H1 (cell line): ENCODE results near the gene ZPBP2. TPM values are rescaled to one million over a fixed set of nuclear protein-coding genes. Genes with fewer than 3 reads are reported as not detected.

Experiments
- CTCF ChIA-PET: fragments of 300-600 bp; sonication (Branson Sonifier 250); formaldehyde crosslinking; loops from one replicate; lab custom pipeline; 2021; ENCODE audit not compliant: partially characterized antibody; lab: Charles Lee
- POLR2A ChIA-PET: fragments of 300-600 bp; sonication (Branson Sonifier 250); formaldehyde crosslinking; loops from one replicate; lab custom pipeline; 2021; ENCODE audit warnings: inconsistent platforms; ENCODE audit not compliant: partially characterized antibody; lab: Charles Lee
- DNase-seq, 2 experiments: peaks; one replicate each; pipeline versions ENCODE4 v3.0.0 to v3.0.0-alpha.2; 2010 to 2022; ENCODE audit warnings: low spot score in 2 of 2, low read depth in 1 of 2, mixed read lengths in 1 of 2
- FAIRE-seq: peaks from 2 replicates; lab custom pipeline; 2011; peaks lifted over from hg19 to GRCh38; lab: Jason Lieb, UNC
- H2AFZ ChIP-seq: 2 replicates; pipeline ENCODE4 v1.8.1; 2012; ENCODE audit warnings: low read length, inconsistent platforms
- H2AK5ac ChIP-seq: 2 replicates; pipeline ENCODE4 v1.6.1; 2013; ENCODE audit warnings: low read depth, low read length
- H2BK120ac ChIP-seq: replicated peaks from 2 replicates; pipeline ENCODE3; 2013; ENCODE audit warnings: low read depth, low read length, inconsistent platforms
- H2BK12ac ChIP-seq: 2 replicates; pipeline ENCODE4 v1.6.1; 2013; ENCODE audit warnings: low read depth, low read length
- H2BK15ac ChIP-seq: 2 replicates; pipeline ENCODE4 v1.6.1; 2013; ENCODE audit warnings: low read length
- H2BK20ac ChIP-seq: 2 replicates; pipeline ENCODE4 v1.6.1; 2013; ENCODE audit warnings: low read length
- H2BK5ac ChIP-seq: 2 replicates; pipeline ENCODE4 v1.6.1; 2013; ENCODE audit warnings: low read depth, low read length
- H3K14ac ChIP-seq: 2 replicates; pipeline ENCODE4 v1.6.1; 2013; ENCODE audit warnings: inconsistent platforms; ENCODE audit not compliant: insufficient read length
- H3K18ac ChIP-seq: 2 replicates; pipeline ENCODE4 v1.6.1; 2013; ENCODE audit warnings: low read length; ENCODE audit errors: extremely low read depth
- H3K23ac ChIP-seq: 2 replicates; pipeline ENCODE4 v1.6.1; 2013; ENCODE audit warnings: inconsistent platforms; ENCODE audit not compliant: insufficient read length
- H3K23me2 ChIP-seq: 2 replicates; pipeline ENCODE4 v1.6.1; 2013; ENCODE audit warnings: low read depth, low read length
- H3K27ac ChIP-seq: 2 replicates; pipeline ENCODE4 v1.6.1; 2011; ENCODE audit warnings: low read depth, low read length, inconsistent platforms
- H3K27me3 ChIP-seq, 4 experiments: replicated peaks in 1 of 4; 1 replicate in 1 of 4; 2 replicates in 3 of 4; pipeline versions ENCODE4 v1.6.1 to v1.8.1; 2011 to 2013; ENCODE audit warnings: low read length in 3 of 4, mild to moderate bottlenecking in 3 of 4, inconsistent platforms in 2 of 4, mixed read lengths in 2 of 4, moderate library complexity in 1 of 4; ENCODE audit not compliant: control insufficient read depth in 3 of 4, insufficient read depth in 3 of 4; ENCODE audit errors: extremely low read depth in 1 of 4
- H3K36me3 ChIP-seq, 4 experiments: 2 replicates each; pipeline versions ENCODE4 v1.6.1 to v1.8.1; 2011 to 2013; ENCODE audit warnings: mild to moderate bottlenecking in 4 of 4, low read length in 3 of 4, moderate library complexity in 2 of 4, control low read depth in 1 of 4, inconsistent platforms in 1 of 4; ENCODE audit not compliant: insufficient read depth in 4 of 4, control insufficient read depth in 2 of 4
- H3K4ac ChIP-seq: replicated peaks from 2 replicates; pipeline ENCODE3; 2013; ENCODE audit warnings: low read length, low read depth, mixed read lengths, inconsistent platforms; ENCODE audit not compliant: insufficient read length
- H3K4me1 ChIP-seq, 4 experiments: replicated peaks in 1 of 4; 1 replicate in 1 of 4; 2 replicates in 3 of 4; pipeline versions ENCODE4 v1.6.1 to v1.8.1; 2011 to 2013; ENCODE audit warnings: low read length in 3 of 4, inconsistent platforms in 2 of 4, mixed read lengths in 1 of 4; ENCODE audit not compliant: insufficient read depth in 4 of 4, control insufficient read depth in 3 of 4
- H3K4me2 ChIP-seq, 2 experiments: 2 replicates each; pipeline versions ENCODE4 v1.6.1 to v1.8.1; 2011 to 2013; ENCODE audit warnings: low read depth in 2 of 2, low read length in 2 of 2, control low read depth in 1 of 2, inconsistent platforms in 1 of 2, mild to moderate bottlenecking in 1 of 2; ENCODE audit not compliant: insufficient read depth in 1 of 2
- H3K4me3 ChIP-seq, 4 experiments: fragments of 200-600, 300-600 bp in 1 of 4; sonication (generic), shearing (Covaris generic), sonication (Bioruptor Twin) in 1 of 4; 2 replicates each; pipeline versions ENCODE4 v1.5.1 to v1.8.1; 2011 to 2016; ENCODE audit warnings: low read length in 4 of 4, low read depth in 3 of 4, control low read depth in 2 of 4, inconsistent platforms in 2 of 4, mild to moderate bottlenecking in 2 of 4, mixed read lengths in 1 of 4, moderate library complexity in 1 of 4; ENCODE audit not compliant: insufficient read depth in 2 of 4; ENCODE audit errors: extremely low read depth in 1 of 4
- H3K56ac ChIP-seq: replicated peaks from 2 replicates; pipeline ENCODE3; 2013; ENCODE audit warnings: low read depth, mild to moderate bottlenecking, mixed read lengths, low read length, inconsistent platforms; ENCODE audit not compliant: insufficient read length
- H3K79me1 ChIP-seq: 2 replicates; pipeline ENCODE4 v1.6.1; 2013; ENCODE audit warnings: low read depth, low read length, control low read depth
- H3K79me2 ChIP-seq, 2 experiments: 2 replicates each; pipeline versions ENCODE4 v1.6.1 to v1.8.1; 2012 to 2013; ENCODE audit warnings: low read length in 2 of 2, mild to moderate bottlenecking in 2 of 2, inconsistent platforms in 1 of 2; ENCODE audit not compliant: insufficient read depth in 2 of 2, control insufficient read depth in 1 of 2
- H3K9ac ChIP-seq, 4 experiments: replicated peaks in 1 of 4; 1 replicate in 1 of 4; 2 replicates in 3 of 4; pipeline versions ENCODE4 v1.6.1 to v1.8.1; 2011 to 2013; ENCODE audit warnings: low read depth in 3 of 4, low read length in 3 of 4, control low read depth in 2 of 4, mild to moderate bottlenecking in 2 of 4, moderate library complexity in 2 of 4, inconsistent platforms in 1 of 4; ENCODE audit errors: extremely low read depth in 1 of 4
- H3K9me3 ChIP-seq, 2 experiments: 2 replicates each; pipeline versions ENCODE4 v1.6.1 to v1.8.1; 2012 to 2013; ENCODE audit warnings: mild to moderate bottlenecking in 2 of 2, moderate library complexity in 2 of 2, control low read depth in 1 of 2, inconsistent platforms in 1 of 2, low read depth in 1 of 2, low read length in 1 of 2, mixed read lengths in 1 of 2; ENCODE audit not compliant: insufficient read depth in 2 of 2
- H4K20me1 ChIP-seq, 2 experiments: replicated peaks in 1 of 2; 2 replicates each; pipeline versions ENCODE3 to v1.8.1; 2011 to 2013; ENCODE audit warnings: inconsistent platforms in 2 of 2, low read length in 2 of 2, mild to moderate bottlenecking in 1 of 2; ENCODE audit not compliant: insufficient read depth in 2 of 2, control insufficient read depth in 1 of 2
- H4K5ac ChIP-seq: 2 replicates; pipeline ENCODE4 v1.6.1; 2013; ENCODE audit warnings: low read length, low read depth, mixed read lengths, inconsistent platforms; ENCODE audit not compliant: insufficient read length
- H4K8ac ChIP-seq: 2 replicates; pipeline ENCODE4 v1.8.0; 2013; ENCODE audit warnings: mild to moderate bottlenecking, moderate library complexity, low read length, inconsistent platforms; ENCODE audit not compliant: insufficient read depth; ENCODE audit errors: extremely low read depth
- H4K91ac ChIP-seq: replicated peaks from 2 replicates; pipeline ENCODE3; 2013; ENCODE audit warnings: low read length, mixed read lengths, inconsistent platforms; ENCODE audit not compliant: insufficient read length
- JUN ChIP-seq: IDR thresholded peaks from 2 replicates; pipeline ENCODE4 v1.6.1; 2011; ENCODE audit warnings: low read depth, mild to moderate bottlenecking, improper control_type of control experiment, low read length
- RAD21 ChIP-seq, 2 experiments: IDR thresholded peaks in 1 of 2; conservative IDR thresholded peaks in 1 of 2; 2 replicates each; pipeline ENCODE4 v1.6.1; 2011; ENCODE audit warnings: low read depth in 2 of 2, low read length in 2 of 2, improper control_type of control experiment in 1 of 2, inconsistent platforms in 1 of 2, mild to moderate bottlenecking in 1 of 2, moderate library complexity in 1 of 2
- SP1 ChIP-seq: IDR thresholded peaks from 2 replicates; pipeline ENCODE4 v1.6.1; 2011; ENCODE audit warnings: low read depth, low read length
- ZNF274 ChIP-seq: IDR thresholded peaks from 2 replicates; pipeline ENCODE4 v1.7.0; 2012; ENCODE audit warnings: low read length, borderline replicate concordance; ENCODE audit errors: extremely low read depth
- WGBS, 2 experiments: shearing (Covaris generic) in 1 of 2; methylation state at CpG; one replicate each; pipeline versions ENCODE4 v1.1.6 to v1.1.7; 2013 to 2015; ENCODE audit warnings: low lambda C conversion rate in 2 of 2, mixed read lengths in 2 of 2, inconsistent platforms in 1 of 2, low coverage in 1 of 2, missing lambda C conversion rate in 1 of 2; ENCODE audit not compliant: insufficient replicate concordance in 2 of 2, insufficient coverage in 1 of 2, insufficient read length in 1 of 2; ENCODE audit errors: extremely low coverage in 1 of 2, missing lambda C conversion rate in 1 of 2; 5-methylcytosine and 5-hydroxymethylcytosine counted together
- polyA plus RNA-seq, 7 experiments: library from polyadenylated mRNA; depleted of rRNA in 3 of 7; stranded (reverse) in 5 of 7; unstranded in 2 of 7; fragments of >200 nt in 5 of 7; fragments of 200-250 nt in 2 of 7; gene quantifications; 1 replicate in 5 of 7; 2 replicates in 1 of 7; 4 replicates in 1 of 7; pipeline versions ENCODE4 v1.2.1 to v1.2.3, GENCODE V29; 2011 to 2013; ENCODE audit warnings: missing spikeins in 2 of 7, mixed read lengths in 2 of 7
- total RNA-seq: library from RNA; stranded (reverse); fragmentation: NEBNext Ultra II Directional; extraction: Animal tissue kit (Norgen Biotek cat#: 25700); gene quantifications from 2 replicates; pipeline ENCODE4 v1.2.1, GENCODE V29; 2021
- TF ChIP-seq, protein P1 (sequence below), 3 experiments: IDR thresholded peaks; 1 replicate in 2 of 3; 2 replicates in 1 of 3; pipeline versions ENCODE4 v1.5.1 to v1.6.1; 2011; ENCODE audit warnings: low read length in 3 of 3, mild to moderate bottlenecking in 3 of 3, inconsistent platforms in 2 of 3, low read depth in 1 of 3, moderate library complexity in 1 of 3; ENCODE audit not compliant: insufficient read depth in 1 of 3; ENCODE audit errors: control extremely low read depth in 1 of 3

Gene ZPBP2
- total and polyA plus RNA-seq, 2 of the 8 experiments (the other 6 are each of a cell fraction or from before 2014, with no cell fraction given) = not detected

GRCh38 chr17:39916918-39917317 is 48.9 kb downstream of the ZPBP2 start:
- no peak overlapping the region for H2BK20ac ChIP-seq
- H3K4me2 ChIP-seq = no peak overlapping the region
- WGBS, 2 experiments = 90% methylated on average over 7 of the region's 7 CpGs; no CpG with 5 or more reads in 1 of the 2 experiments
- POLR2A ChIA-PET = interaction anchor here (2.1 kb wide), 1 partner anchor 9 kb away, joined by 7 read pairs; no protein-coding TSS in a partner anchor
- H3K79me1 ChIP-seq = no peaks in the 10 kb centered on the region
- no peak overlapping the region for H2BK15ac ChIP-seq
- no peak overlapping the region for H3K23ac ChIP-seq
- H4K5ac ChIP-seq = no peak overlapping the region
- no peak overlapping the region for H3K56ac ChIP-seq
- CTCF ChIA-PET = interaction anchor here (0.6 to 1.8 kb wide), 8 partner anchors 12 to 102 kb away, joined by 3 to 4 read pairs (median 3); no protein-coding TSS in a partner anchor
- H2BK5ac ChIP-seq = no peak overlapping the region
- no peak overlapping the region for H2BK12ac ChIP-seq
- H3K18ac ChIP-seq = no peak overlapping the region
- H2AFZ ChIP-seq = no peak overlapping the region
- FAIRE-seq = no peak
- H3K9ac ChIP-seq = no peak overlapping the region
- H3K4me3 ChIP-seq = no peak overlapping the region
- no peaks in the 10 kb centered on the region for H3K79me2 ChIP-seq
- no peak overlapping the region for H3K4ac ChIP-seq
- DNase-seq = no peak
- peaks cover 0 to 4% of the 10 kb centered on the region in 2 experiments for H4K20me1 ChIP-seq
- H3K27me3 ChIP-seq = no peaks in the 10 kb centered on the region
- no peak overlapping the region for H4K91ac ChIP-seq
- H3K27ac ChIP-seq = no peak overlapping the region
- no peak overlapping the region for H4K8ac ChIP-seq
- no peak overlapping the region for H2AK5ac ChIP-seq
- H2BK120ac ChIP-seq = no peak overlapping the region
- no peaks in the 10 kb centered on the region for H3K23me2 ChIP-seq
- peaks cover 4 to 8% (median 4%) of the 10 kb centered on the region in 4 experiments; a peak in 5 of 8 replicates for H3K36me3 ChIP-seq
- TF ChIP-seq JUN (no peak), SP1 (no peak), RAD21 (IDR thresholded peaks at IDR 0.05 in 1 of 2, conservative IDR thresholded peaks at IDR 0.05 in 1 of 2; ENCODE audit: low read depth in 2 of 2, low read length in 2 of 2) (peak; percentile 35 to 56; a peak in 3 of 4 replicates), ZNF274 (no peak)
- TF ChIP-seq, protein P1, sequence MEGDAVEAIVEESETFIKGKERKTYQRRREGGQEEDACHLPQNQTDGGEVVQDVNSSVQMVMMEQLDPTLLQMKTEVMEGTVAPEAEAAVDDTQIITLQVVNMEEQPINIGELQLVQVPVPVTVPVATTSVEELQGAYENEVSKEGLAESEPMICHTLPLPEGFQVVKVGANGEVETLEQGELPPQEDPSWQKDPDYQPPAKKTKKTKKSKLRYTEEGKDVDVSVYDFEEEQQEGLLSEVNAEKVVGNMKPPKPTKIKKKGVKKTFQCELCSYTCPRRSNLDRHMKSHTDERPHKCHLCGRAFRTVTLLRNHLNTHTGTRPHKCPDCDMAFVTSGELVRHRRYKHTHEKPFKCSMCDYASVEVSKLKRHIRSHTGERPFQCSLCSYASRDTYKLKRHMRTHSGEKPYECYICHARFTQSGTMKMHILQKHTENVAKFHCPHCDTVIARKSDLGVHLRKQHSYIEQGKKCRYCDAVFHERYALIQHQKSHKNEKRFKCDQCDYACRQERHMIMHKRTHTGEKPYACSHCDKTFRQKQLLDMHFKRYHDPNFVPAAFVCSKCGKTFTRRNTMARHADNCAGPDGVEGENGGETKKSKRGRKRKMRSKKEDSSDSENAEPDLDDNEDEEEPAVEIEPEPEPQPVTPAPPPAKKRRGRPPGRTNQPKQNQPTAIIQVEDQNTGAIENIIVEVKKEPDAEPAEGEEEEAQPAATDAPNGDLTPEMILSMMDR (IDR thresholded peaks at IDR 0.05; ENCODE audit: control extremely low read depth in 1 of 3, insufficient read depth in 1 of 3, low read depth in 1 of 3, low read length in 3 of 3) = peak; percentile 13 to 29 (median 14); a peak in 3 of 4 replicates
- no peaks in the 10 kb centered on the region for H3K9me3 ChIP-seq
- no peaks in the 10 kb centered on the region for H3K4me1 ChIP-seq
- H3K14ac ChIP-seq = no peak overlapping the region
